Thyroid gland (tissue), 4 donors: ENCODE data around the gene CCDC201.

ENCODE experiments used
- CTCF ChIP-seq, 6 experiments: fragments of 200-600 bp in 3 of 6; fragments of 450-650 bp in 3 of 6; sonication (generic) in 3 of 6; IDR thresholded peaks; one replicate each; pipeline ENCODE4 v1.5.1; 2016 to 2019; ENCODE audit warnings: antibody characterized with exemption in 6 of 6, mild to moderate bottlenecking in 2 of 6, inconsistent platforms in 1 of 6, moderate library complexity in 1 of 6
- POLR2A ChIP-seq, 2 donors: fragments of 450-650 bp; IDR thresholded peaks; one replicate each; pipeline ENCODE4 v1.6.1; 2017; ENCODE audit warnings: antibody characterized with exemption in 2 of 2, mild to moderate bottlenecking in 2 of 2, moderate library complexity in 1 of 2

- TF ChIP-seq POLR2A (IDR thresholded peaks at IDR 0.05) (no peak), CTCF (IDR thresholded peaks at IDR 0.05) (peak in 1 of 6 experiments; percentile 29)
Measured at GRCh38 chr7:45872116-45873034, 507 bp downstream of the CCDC201 start.
